K562 (cell line): ENCODE measurements around the gene SRC. TPM values are rescaled to one million over a fixed set of nuclear protein-coding genes. Genes with fewer than 3 reads are reported as not detected.

Experiments
- BACH1 ChIP-seq: fragments of 200-800 bp; sonication (Bioruptor generic); IDR thresholded peaks from 2 replicates; pipeline ENCODE4 v1.6.1; 2016; ENCODE audit warnings: missing genetic modification characterization, missing compliant biosample characterization
- CHD4 ChIP-seq: fragments of 200-600 bp; sonication (generic); IDR thresholded peaks from 3 replicates; pipeline ENCODE4 v1.6.1; 2012; ENCODE audit warnings: low read depth, mild to moderate bottlenecking, mixed read lengths, low read length, inconsistent platforms; ENCODE audit not compliant: insufficient read depth, insufficient replicate concordance, poor library complexity, severe bottlenecking
- DNMT1 ChIP-seq: fragments of 450-650 bp; IDR thresholded peaks from 2 replicates; pipeline ENCODE4 v1.6.1; 2016; ENCODE audit warnings: antibody characterized with exemption, mild to moderate bottlenecking
- HMBOX1 ChIP-seq: sonication (generic); IDR thresholded peaks from 2 replicates; pipeline ENCODE4 v1.6.1; 2016
- HNRNPL ChIP-seq: fragments of 200-400 bp; formaldehyde crosslinking; IDR thresholded peaks from 2 replicates; pipeline ENCODE4 v1.6.1; 2017; ENCODE audit warnings: low read depth, mild to moderate bottlenecking, low read length
- MAX ChIP-seq: sonication (generic); formaldehyde crosslinking; IDR thresholded peaks from 2 replicates; pipeline ENCODE4 v1.9.0; 2022; ENCODE audit warnings: mild to moderate bottlenecking, missing genetic modification reagents
- NFIC ChIP-seq: fragments of 450-650 bp; IDR thresholded peaks from 2 replicates; pipeline ENCODE4 v1.6.1; 2017; ENCODE audit warnings: mild to moderate bottlenecking, inconsistent platforms
- POLR2G ChIP-seq: fragments of 200-400 bp; formaldehyde crosslinking; IDR thresholded peaks from 2 replicates; pipeline ENCODE4 v1.6.1; 2017; ENCODE audit warnings: low read depth, mild to moderate bottlenecking, antibody characterized with exemption, low read length, moderate library complexity
- UBTF ChIP-seq, 2 experiments: IDR thresholded peaks; 2 replicates each; pipeline ENCODE4 v1.6.1; 2012; ENCODE audit warnings: improper control_type of control experiment in 2 of 2, low read depth in 2 of 2, low read length in 2 of 2, borderline replicate concordance in 1 of 2
- ZNF165 ChIP-seq: fragments of 250-450 bp; sonication (Bioruptor Pico); IDR thresholded peaks from 2 replicates; pipeline ENCODE4 v1.4.0; 2020; ENCODE audit warnings: borderline replicate concordance
- ZNF395 ChIP-seq: fragments of 200-800 bp; sonication (Bioruptor generic); IDR thresholded peaks from 2 replicates; pipeline ENCODE4 v1.6.1; 2017; ENCODE audit warnings: missing genetic modification characterization, missing compliant biosample characterization
- ZNF41 ChIP-seq: fragments of 250-450 bp; sonication (Bioruptor Pico); conservative IDR thresholded peaks from 2 replicates; pipeline ENCODE4 v1.4.0; 2020; ENCODE audit warnings: mild to moderate bottlenecking
- polyA plus RNA-seq, 8 experiments: library from polyadenylated mRNA; depleted of rRNA in 4 of 8; stranded (reverse) in 5 of 8; unstranded in 3 of 8; fragments of >200 nt; fragmentation: Nextera tagmentation in 2 of 8; fragmentation: Illumina TruSeq in 1 of 8; extraction: Ambion mirVana in 2 of 8; extraction: Trizol in 1 of 8; gene quantifications; 2 replicates each; pipeline versions ENCODE4 v1.2.1 to v1.2.3, GENCODE V29; 2011 to 2014; ENCODE audit warnings: inconsistent platforms in 1 of 8, missing spikeins in 1 of 8
- total RNA-seq, 7 experiments: library from RNA; depleted of rRNA in 6 of 7; stranded (reverse); fragments of >200 nt in 6 of 7; fragmentation: Illumina TruSeq in 2 of 7; extraction: Trizol in 2 of 7; gene quantifications; 2 replicates each; pipeline versions ENCODE4 v1.2.1 to v1.2.3, GENCODE V29; 2011 to 2021; ENCODE audit warnings: low replicate concordance in 1 of 7
- TF ChIP-seq, protein P1 (sequence below), 2 experiments: fragments of 450-650 bp; formaldehyde crosslinking in 1 of 2; IDR thresholded peaks; 2 replicates each; pipeline versions ENCODE4 v1.4.0 to v1.6.1; 2014 to 2020; ENCODE audit warnings: mild to moderate bottlenecking in 2 of 2, borderline replicate concordance in 1 of 2, low read depth in 1 of 2

SRC gene
- total and polyA plus RNA-seq, 9 of the 15 experiments (the other 6 are each of a cell fraction or from before 2014, with no cell fraction given), result 0.06 to 8.5 (median 3.1) TPM

DNA sequence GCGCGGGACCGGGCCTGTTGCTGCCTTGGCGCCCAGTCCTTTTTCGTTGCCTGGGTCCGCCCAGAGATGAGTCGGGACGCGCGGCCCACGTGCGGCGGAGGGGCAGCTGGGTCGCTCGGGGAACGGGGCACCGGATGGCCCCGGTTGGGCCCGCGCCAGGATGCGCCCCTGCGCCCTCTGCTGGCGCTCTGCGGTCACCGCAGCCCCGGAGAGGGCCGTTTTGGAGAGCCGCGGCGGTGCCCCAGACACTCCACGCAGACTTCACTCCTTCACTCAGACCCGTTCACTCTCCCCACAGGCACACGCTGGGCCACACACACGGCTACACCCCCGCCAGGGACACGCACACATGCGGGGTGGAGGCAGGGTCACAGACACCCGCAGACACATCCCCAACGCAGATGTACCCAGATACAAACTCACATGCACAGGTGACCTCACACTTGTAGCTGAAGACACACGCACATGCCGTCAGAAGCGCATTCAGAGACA lies 38.8 kb downstream of the SRC start (continued):
- TF ChIP-seq ZNF41 (CRISPR knock-in tag) (no peak), CHD4 (no peak), POLR2G (peak; percentile 78), BACH1 (tag) (no peak), DNMT1 (no peak), MAX (CRISPR knock-in tag) (peak; percentile 81), ZNF165 (CRISPR knock-in tag) (no peak), UBTF (IDR thresholded peaks at IDR 0.05; ENCODE audit: borderline replicate concordance in 1 of 2, low read depth in 2 of 2, low read length in 2 of 2) (peak in 1 of 2 experiments; percentile 32; a peak in 1 of 4 replicates), NFIC (peak; percentile 99), ZNF395 (CRISPR knock-in tag) (no peak; the same call in 1 of the 2 replicates), HNRNPL (peak; percentile 96; the same call in 1 of the 2 replicates), HMBOX1 (no peak)
- TF ChIP-seq, protein P1, sequence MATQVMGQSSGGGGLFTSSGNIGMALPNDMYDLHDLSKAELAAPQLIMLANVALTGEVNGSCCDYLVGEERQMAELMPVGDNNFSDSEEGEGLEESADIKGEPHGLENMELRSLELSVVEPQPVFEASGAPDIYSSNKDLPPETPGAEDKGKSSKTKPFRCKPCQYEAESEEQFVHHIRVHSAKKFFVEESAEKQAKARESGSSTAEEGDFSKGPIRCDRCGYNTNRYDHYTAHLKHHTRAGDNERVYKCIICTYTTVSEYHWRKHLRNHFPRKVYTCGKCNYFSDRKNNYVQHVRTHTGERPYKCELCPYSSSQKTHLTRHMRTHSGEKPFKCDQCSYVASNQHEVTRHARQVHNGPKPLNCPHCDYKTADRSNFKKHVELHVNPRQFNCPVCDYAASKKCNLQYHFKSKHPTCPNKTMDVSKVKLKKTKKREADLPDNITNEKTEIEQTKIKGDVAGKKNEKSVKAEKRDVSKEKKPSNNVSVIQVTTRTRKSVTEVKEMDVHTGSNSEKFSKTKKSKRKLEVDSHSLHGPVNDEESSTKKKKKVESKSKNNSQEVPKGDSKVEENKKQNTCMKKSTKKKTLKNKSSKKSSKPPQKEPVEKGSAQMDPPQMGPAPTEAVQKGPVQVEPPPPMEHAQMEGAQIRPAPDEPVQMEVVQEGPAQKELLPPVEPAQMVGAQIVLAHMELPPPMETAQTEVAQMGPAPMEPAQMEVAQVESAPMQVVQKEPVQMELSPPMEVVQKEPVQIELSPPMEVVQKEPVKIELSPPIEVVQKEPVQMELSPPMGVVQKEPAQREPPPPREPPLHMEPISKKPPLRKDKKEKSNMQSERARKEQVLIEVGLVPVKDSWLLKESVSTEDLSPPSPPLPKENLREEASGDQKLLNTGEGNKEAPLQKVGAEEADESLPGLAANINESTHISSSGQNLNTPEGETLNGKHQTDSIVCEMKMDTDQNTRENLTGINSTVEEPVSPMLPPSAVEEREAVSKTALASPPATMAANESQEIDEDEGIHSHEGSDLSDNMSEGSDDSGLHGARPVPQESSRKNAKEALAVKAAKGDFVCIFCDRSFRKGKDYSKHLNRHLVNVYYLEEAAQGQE (IDR thresholded peaks at IDR 0.05; ENCODE audit: borderline replicate concordance), result peak; percentile 82
- TF ChIP-seq, protein P1 (CRISPR knock-in tag; IDR thresholded peaks at IDR 0.05; ENCODE audit: low read depth), result no peak
